NCI-H146 treated with DMSO at 0.1 percent for 48 hours (cell line): ENCODE data around the gene DARS2.
"Not testable (repeated sequence)": the region's sequence is repeated elsewhere in the genome, so short reads cannot be mapped to it uniquely, and the experiment has no call there.

Experiments used
- DNase-seq: peaks from one replicate; lab custom pipeline; 2025; ENCODE audit not compliant: unreplicated experiment; lab: John Stamatoyannopoulos, UW

Gene DARS2, protein sequence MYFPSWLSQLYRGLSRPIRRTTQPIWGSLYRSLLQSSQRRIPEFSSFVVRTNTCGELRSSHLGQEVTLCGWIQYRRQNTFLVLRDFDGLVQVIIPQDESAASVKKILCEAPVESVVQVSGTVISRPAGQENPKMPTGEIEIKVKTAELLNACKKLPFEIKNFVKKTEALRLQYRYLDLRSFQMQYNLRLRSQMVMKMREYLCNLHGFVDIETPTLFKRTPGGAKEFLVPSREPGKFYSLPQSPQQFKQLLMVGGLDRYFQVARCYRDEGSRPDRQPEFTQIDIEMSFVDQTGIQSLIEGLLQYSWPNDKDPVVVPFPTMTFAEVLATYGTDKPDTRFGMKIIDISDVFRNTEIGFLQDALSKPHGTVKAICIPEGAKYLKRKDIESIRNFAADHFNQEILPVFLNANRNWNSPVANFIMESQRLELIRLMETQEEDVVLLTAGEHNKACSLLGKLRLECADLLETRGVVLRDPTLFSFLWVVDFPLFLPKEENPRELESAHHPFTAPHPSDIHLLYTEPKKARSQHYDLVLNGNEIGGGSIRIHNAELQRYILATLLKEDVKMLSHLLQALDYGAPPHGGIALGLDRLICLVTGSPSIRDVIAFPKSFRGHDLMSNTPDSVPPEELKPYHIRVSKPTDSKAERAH

DNA sequence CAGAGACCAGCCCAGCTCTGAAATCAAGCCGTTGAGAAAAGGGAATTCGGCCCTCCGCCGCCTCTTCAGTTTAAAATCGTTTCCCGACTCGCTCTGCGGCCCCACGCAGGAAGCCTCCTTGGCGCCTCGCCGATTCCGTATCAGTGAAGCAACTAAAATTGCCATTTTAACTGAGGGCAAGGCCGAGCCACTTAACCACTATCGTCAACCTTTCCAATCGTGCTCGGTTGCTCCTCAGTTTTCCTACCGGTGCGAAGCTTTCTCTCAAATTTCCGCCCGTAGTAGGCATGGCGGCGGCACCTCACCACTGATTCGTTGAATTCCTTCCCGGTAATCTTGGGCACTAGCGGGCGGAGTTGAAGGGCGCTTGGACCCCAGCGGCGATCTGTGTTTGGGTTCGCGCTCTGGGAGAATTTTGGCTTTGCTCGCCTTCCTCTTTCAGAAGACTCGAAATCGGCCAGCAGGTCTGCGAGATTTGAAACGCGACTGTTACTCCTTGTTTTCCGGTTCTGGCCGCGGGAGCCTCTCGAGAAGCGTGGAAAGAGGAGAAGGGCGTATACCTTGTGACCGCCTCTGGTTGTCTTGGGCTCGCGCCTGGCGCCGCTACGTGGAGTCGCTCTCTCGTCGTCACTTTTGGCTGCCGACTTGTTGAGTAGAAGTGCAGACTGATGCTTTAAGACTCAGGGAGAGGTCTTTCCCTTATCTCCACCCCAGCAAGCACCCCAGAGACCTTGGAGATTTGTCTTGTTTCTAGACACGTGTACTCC, at the start of gene DARS2, which contains the start of gene CENPL:
TSS of gene DARS2 (plus strand) at position 359 of the 767 bp plus-strand sequence. CDS start 557 bp downstream, outside the sequence.
TSS of gene CENPL (minus strand) at position 569 of the 767 bp plus-strand sequence. CDS start 13,584 bp downstream, outside the sequence.
- peak; percentile 94 for DNase-seq

DNA sequence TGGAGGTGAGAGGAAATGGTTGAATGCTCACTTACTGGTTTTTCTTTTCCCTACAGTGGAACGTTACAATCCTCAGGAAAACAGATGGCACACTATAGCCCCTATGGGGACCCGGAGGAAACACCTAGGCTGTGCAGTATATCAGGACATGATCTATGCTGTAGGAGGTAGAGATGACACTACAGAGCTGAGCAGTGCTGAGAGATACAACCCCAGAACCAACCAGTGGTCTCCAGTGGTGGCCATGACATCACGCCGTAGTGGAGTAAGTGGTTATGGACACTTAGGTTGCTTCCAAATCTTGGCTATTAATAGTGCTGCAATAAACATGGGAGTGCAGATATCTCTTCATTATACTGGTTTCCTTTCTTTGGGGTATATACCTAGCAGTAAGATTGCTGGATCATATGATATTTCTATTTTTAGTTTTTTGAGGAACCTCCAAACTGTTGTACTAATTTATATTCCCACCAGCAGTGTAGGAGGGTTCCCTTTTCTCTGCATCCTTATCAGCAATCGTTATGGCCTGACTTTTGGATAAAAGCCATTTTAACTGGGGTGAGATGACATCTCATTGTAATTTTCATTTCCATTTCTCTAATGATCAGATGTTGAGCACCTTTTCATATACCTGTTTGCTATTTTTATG, 48.8 kb upstream of the DARS2 start:
- no peak for DNase-seq

DNA sequence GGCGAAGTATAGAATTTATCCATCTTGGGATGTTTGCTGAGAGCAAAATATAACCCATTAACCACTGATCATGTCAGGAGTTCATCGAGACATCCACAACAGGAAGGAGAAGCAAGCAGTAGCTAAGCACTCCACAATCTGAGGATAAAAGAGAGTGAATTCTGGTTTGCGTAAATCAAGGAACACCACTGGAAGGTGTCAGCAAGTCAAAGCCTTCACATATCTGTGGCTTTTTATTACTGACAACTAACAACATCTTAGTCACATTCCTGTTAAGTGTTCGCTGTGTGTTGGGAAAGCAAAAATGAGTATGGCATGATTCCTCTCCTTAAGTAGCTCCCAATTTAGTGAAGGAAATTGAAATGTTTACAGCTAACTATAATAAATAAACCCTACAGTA, 44.5 kb upstream of the DARS2 start:
- DNase-seq = no peak

DNA sequence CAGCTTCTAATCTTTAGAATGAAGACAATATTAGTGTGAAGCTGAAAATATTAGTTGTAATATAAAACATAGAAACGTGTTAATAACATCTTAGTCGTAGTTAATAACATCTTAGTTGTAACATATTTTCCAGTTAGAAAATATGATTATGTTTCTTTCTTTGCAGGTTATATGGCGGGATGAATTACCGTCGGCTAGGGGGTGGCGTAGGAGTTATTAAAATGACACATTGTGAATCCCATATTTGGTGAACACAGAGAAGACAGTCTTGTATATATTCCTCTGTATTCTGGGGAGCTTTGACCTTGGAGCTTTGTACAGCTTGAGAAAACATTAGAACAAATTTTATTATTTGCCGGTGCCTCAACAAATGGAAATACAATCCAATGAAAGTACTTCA, 39.5 kb upstream of the DARS2 start:
- DNase-seq = no peak

DNA sequence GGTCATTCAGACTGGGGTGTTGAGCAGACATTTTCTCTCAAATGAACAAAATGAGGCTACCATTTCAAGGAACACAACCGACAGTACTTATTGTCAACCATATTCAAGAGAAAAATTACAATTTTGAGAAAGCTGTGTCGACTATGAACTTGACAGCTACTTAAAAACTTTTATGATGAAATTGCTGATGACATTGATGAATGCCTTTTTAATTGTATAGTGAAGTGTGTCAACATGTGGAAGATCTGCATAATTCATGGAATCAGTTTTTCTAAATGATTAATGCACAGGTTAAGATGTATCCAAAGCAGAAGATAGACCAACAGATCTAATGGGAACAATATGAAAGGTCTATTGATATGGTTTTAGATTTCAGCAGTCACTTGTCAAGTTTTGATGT, 34.6 kb upstream of the DARS2 start:
- no peak for DNase-seq

DNA sequence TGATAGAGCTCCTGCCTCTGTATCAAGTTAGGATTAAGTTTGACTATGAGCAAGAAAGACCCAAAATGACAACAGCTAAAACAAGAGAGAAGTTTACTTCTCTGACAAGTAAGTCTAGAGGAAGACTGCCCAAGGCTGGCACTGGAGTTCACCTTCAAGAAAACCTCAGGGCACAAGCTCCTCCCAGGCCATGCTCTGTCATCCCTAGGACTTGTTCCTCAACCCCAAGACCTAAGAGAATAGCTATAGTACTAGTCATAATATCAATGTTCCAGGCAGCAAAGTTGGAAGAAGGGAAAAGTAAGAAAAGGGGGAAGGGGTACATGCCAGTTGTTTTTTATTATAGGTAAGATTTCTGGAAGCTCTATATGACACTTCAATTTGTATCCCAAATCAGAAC, 26.4 kb upstream of the DARS2 start:
- DNase-seq = no peak

DNA sequence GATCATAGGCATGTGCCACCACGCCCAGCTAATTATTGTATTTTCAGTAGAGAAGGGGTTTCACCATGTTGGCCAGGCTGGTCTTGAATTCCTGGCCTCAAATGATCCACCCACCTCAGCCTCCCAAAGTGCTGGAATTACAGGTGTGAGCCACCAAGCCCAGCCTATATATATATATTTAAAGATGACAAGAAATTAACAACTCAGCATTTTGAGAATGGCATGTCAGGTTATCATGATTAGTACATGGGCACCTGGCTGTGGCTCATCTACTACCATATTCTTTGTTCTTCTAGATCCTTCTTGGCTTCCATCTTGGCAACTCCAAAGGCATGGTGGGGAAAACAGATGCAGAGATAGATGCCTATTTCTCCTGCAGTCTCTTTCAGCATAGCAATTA, 24.5 kb upstream of the DARS2 start:
- not testable (repeated sequence) for DNase-seq

DNA sequence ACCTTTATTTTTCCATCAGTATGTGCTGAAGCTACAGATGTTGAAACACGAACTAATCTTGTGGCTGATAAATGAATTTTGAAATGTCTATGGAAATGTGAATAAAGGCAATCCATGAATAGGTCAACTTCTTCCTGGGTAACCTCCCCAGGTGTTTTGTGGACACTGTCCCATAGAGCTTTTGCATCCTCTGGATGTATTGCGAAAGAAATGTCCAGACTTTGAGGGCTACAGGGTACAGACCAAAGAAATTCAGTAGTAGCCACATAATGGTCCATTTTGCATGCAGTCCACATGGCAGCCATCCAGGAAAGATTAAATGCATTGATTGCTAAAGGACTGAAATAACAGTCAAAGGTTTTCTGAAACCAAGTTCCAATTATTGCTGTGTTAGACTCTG, 21.5 kb upstream of the DARS2 start:
- DNase-seq = no peak

DNA sequence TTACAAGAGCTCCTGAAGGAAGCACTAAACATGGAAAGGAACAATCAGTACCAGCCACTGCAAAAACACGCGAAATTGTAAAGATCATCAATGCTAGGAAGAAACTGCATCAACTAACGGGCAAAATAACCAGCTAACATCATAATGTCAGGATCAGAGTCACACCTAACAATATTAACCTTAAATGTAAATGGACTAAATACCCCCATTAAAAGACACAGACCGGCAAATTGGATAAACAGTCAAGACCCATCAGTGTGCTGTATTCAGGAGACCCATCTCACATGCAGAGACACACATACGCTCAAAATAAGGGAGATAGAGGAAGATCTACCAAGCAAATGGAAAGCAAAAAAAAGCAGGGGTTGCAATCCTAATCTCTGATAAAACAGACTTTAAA, 10.8 kb upstream of the DARS2 start:
- DNase-seq = not testable (repeated sequence)

DNA sequence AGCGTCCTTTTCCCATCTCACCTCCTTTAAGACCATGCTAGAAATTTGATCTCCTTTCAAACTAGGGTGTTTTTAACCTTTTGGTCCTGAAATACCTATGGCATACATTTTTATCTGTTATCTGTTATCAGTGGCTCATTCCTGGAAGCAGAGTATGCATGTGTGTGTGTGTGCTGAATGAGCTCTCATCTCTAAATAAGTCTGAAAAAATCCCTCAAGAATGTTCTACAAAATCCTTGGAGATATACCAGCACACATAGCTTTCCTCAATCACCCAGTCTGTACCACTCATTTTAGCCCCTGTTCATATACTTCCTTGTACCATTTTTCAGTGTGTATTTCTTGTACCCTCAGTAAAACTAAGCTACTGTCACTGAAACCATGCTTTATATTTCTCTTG, 6.0 kb upstream of the DARS2 start:
- no peak for DNase-seq

DNA sequence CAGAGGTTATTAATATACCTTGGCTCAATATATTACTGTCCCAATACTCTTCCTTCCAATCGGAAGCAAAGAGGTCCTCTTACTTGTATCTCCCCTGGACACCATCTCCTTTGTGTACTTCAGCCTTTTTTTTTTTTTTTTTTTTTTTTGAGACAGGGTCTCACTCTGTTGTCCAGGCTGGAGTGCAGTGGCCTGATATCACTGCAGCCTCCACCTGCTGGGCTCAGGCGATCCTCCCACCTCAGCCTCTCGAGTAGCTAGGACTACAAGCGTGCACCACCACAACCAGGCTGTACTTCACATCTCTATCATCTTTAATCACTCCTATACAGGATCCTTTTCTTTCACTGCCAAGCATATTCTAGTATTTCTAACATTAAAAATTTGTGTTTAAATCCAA, 2.8 kb upstream of the DARS2 start:
- no peak for DNase-seq

DNA sequence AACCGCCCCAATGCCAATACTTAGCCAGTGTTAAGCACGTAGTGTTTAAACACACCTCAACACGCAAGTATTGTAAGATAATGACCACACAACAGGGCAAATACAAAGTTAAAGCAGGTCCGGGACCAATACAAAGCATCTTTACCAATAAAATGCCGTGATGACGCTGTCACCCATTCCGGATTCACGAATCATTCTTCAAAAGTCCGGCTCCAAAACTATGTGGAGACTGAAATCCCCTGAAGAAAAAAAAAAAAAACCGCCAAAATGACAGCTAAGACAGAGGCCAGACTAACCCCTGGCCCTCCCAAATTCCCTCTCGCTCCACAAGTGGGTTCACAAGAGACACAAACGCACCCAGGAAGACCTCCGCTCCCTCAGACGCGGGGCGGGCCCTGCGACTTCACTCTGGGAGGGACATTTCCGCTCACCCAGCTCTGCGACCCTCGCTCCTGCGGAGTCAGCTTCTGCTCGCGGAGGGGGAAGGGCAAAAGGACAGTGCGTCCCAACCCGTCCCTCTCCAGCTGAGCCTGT, 625 bp upstream of the DARS2 start:
- no peak for DNase-seq

DNA sequence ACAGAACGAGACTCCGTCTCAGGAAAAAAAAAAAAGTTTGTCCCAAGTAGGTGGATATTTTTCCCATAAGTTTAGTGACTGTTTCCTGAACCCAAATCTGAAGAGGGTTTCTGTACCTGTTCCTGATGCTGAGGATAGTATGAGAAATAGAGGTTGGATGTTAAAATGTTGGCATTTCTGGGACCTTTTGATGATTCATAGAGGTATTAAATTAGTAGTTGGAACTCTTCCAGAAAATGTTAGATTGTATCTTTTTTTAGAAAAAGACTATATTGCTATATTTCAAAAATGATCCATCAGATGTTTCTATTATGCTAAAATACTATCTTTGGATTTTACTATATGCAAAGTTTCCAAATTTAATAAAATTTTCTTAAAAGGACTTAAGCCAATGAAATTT, 3.1 kb downstream of the DARS2 start:
- DNase-seq = no peak

DNA sequence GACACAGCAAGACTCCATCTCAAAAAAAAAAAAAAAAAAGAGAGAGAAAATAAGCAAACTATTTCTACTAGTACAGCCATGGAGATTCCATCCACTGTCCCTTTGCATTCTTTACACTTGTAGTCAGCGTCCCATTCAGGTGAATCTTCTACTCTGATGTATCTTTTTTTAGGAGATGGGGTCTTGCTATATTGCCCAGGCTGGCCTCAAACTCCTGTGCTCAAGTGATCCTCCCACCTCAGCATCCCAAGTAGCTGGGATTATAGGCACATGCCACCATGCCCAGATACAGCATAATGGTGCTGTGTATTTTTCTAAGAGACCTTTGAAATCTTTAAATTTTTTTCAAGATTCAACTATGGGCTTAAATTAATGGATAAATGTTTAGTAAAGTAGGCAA, 8.3 kb downstream of the DARS2 start:
- DNase-seq = no peak

DNA sequence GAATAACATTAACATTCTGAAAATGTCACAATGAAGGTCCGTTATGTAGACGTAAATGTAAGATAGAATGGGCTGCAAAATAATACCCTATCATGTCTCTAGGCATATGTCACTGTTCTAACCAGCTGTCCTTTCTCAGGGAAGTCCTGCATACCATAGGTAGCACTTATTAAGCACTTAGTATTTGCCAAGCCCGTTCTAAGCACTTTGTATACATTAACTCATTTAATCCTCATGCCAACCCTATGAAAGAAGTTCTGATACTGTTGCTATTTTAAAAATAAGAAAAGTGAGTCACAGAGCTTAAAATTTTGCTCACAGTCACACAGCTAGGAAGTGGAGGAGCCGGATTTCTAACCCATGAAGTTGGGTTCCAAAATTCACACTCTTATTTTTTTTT, 27.6 kb downstream of the DARS2 start:
- DNase-seq = no peak

DNA sequence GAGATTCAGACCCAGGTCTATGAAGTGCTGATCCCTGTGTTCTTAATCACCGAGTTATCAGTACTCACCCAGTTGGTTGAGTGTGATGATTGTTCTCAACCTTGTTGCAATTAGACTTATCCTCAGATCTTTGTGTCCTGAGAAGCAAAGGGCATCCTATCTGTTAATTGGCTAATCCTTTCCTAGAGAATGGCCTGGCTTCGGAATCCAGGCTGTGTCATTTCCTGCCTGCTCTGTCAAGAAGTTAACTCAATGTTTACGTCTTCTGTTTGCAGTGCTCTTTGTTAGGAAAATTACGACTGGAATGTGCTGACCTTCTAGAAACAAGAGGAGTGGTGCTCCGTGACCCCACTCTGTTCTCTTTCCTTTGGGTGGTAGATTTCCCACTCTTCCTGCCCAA, 28.6 kb downstream of the DARS2 start:
- DNase-seq = no peak

DNA sequence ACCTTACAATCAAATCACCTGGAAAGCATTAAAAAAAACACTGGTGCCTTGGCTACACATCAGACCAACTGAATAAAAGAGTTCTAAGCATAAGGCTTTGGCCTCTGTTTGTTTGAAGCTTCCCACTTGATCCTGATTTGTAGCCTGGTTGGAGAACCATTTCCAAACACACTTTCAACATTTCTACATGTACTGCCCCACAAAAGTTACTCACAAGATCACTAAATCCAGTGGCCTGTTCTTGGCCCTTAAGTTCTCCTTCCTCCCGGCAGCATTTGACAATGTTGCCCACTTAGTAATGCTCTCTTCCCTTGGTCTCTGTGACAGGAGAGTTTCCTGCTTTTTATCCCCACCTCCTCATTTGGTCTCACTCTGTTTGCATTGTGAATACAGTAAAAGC, 31.5 kb downstream of the DARS2 start:
- DNase-seq = no peak

DNA sequence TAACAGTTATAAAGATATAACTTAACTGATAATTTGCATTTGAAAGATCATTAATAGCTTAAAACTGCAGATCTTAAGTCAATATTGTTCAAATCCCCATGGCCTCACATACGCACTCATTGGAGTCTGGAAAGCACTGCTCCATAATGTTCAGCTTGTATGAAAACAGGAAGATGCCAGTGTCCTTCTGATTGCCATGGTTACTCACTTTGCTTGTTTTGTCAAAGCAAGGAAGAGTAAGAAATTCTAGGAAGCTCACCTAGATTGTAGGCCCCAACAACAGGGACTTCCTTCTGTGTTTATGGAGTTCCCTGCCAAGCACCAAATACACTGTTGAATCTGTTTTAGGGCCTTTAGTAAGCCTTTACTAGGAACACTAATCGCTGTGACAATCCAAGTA, 32.4 kb downstream of the DARS2 start:
- DNase-seq = no peak

DNA sequence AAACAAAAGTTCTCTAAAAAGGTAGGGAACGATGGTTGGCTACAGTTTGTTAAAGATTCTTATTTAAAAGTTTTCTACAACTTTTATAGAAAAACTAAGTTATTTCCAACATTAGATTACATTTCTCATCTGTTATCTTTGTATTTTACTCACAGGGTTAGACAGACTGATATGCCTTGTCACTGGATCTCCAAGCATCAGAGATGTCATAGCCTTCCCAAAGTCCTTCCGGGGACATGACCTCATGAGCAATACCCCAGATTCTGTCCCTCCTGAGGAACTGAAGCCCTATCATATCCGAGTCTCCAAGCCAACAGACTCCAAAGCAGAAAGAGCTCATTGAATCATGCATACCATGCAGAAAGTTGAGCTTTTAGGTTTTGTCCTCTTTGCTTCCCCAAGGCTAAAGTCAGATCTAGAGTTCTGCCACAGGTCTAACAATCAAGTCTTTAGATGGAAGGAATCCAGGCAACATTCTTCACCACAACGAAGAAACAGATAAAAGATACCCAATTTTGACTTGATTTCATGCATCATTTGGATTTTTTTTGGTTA, 33.0 kb downstream of the DARS2 start:
- DNase-seq = no peak

DNA sequence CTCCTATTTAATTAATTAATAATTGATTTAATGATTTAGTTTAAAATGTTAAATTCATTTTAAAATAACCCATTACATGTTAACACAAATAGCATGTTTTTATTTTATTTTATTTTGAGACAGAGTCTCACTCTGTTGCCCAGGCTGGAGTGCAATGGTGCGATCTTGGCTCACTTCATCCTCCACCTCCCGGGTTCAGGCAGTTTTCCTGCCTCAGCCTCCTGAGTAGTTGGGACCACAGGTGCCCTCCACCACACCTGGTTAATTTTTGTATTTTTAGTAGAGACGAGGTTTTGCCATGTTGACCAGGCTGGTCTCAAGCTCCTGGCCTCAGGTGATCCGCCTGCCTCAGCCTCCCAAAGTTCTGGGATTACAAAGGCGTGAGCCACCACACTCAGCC, 35.1 kb downstream of the DARS2 start:
- not testable (repeated sequence) for DNase-seq

DNA sequence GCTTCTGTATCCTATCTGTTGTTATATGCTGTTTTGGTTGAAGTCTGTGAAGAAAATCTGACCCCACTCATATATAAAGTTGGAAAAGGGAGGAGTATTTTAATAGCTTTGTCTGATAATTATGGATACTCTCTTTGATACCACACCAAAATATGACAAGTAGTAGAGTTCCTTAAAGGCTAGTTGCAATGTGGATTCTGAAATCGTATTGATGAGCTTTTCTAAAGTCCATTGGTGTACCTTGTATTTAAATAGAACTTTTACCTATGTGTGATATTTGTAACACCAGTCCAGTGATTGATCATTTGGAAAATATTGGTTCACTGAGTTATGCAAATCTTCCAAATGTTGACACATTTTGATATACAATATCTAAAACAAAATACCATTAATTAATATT, 35.6 kb downstream of the DARS2 start:
- no peak for DNase-seq
